Measurements from ENCODE around the gene LY6G6F. TPM values are rescaled to one million over a fixed set of nuclear protein-coding genes. Genes with fewer than 3 reads are reported as not detected.
A peak's percentile ranks its signal among the peaks of the same experiment; 100 is the strongest.

Gene LY6G6F
- total RNA-seq, 2 experiments from 2014 or later, result not detected

GRCh38 chr6:31710523-31711219 is 4.0 kb downstream of the LY6G6F start:
- H3K9me3 Mint-ChIP-seq, result no peaks in the 10 kb centered on the region
- H3K27me3 Mint-ChIP-seq, result no peaks in the 10 kb centered on the region
- no peak for DNase-seq
- peaks cover 16% of the 10 kb centered on the region for H3K4me1 Mint-ChIP-seq (ENCODE audit: low read depth)
- H3K27ac ChIP-seq (ENCODE audit: low read depth in 1 of 2, low read length in 2 of 2), result no peak overlapping the region
- peaks cover 14% of the 10 kb centered on the region for H3K4me1 ChIP-seq (ENCODE audit: insufficient read depth, low read length)
- H3K27ac Mint-ChIP-seq, result no peak overlapping the region
- no peak overlapping the region for H3K4me3 Mint-ChIP-seq
- no peaks in the 10 kb centered on the region for H3K9me3 ChIP-seq (ENCODE audit: control insufficient read depth in 1 of 2, insufficient read depth in 1 of 2, low read length in 2 of 2)
- no peaks in the 10 kb centered on the region for H3K27me3 ChIP-seq (ENCODE audit: control insufficient read depth in 1 of 2, insufficient read depth in 2 of 2, low read length in 2 of 2)
- POLR2A ChIA-PET, result interaction anchor here (0.7 to 1.9 kb wide), 2 partner anchors 119 to 121 kb away, joined by 3 to 6 read pairs; no protein-coding TSS in a partner anchor
- H3K36me3 ChIP-seq (ENCODE audit: insufficient read depth, low read length), result no peaks in the 10 kb centered on the region
- no peaks in the 10 kb centered on the region for H3K36me3 Mint-ChIP-seq (ENCODE audit: low read depth)
- CTCF ChIA-PET, result no interaction called here
- TF ChIP-seq, protein P1, sequence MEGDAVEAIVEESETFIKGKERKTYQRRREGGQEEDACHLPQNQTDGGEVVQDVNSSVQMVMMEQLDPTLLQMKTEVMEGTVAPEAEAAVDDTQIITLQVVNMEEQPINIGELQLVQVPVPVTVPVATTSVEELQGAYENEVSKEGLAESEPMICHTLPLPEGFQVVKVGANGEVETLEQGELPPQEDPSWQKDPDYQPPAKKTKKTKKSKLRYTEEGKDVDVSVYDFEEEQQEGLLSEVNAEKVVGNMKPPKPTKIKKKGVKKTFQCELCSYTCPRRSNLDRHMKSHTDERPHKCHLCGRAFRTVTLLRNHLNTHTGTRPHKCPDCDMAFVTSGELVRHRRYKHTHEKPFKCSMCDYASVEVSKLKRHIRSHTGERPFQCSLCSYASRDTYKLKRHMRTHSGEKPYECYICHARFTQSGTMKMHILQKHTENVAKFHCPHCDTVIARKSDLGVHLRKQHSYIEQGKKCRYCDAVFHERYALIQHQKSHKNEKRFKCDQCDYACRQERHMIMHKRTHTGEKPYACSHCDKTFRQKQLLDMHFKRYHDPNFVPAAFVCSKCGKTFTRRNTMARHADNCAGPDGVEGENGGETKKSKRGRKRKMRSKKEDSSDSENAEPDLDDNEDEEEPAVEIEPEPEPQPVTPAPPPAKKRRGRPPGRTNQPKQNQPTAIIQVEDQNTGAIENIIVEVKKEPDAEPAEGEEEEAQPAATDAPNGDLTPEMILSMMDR (IDR thresholded peaks at IDR 0.05), result no peak
- H3K4me3 ChIP-seq (ENCODE audit: low read length), result no peak overlapping the region
- intact Hi-C loops (cut with DNase I, micrococcal nuclease), result no loop called here
- ATAC-seq (ENCODE audit: poor library complexity), result no peak

DNA sequence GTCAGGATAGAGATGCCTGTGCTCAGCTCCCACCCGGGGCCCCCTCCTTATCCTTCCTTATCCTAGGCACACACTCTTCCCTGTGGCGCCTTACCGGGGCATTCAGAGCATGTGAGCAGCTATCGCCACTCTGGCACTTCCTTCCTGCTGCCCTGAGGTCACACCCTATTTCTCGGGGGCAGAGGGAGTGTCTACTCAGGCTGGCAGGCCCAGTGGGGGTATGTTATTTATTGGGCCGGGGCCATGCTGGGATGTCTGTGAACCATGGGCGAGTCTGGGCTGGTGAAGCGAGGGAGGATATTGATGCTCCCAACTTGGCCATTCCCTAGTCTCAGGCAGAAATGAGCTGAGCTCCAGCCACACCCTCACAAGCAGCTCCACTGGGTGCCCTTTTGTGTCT is 4.6 kb downstream of the LY6G6F start:
- Histone ChIP-seq H3K4me1 (ENCODE audit: insufficient read depth, low read length) (peaks cover 14% of the 10 kb centered on the region), H3K27ac (ENCODE audit: low read depth in 1 of 2, low read length in 2 of 2) (no peak overlapping the region), H3K27me3 (ENCODE audit: control insufficient read depth in 1 of 2, insufficient read depth in 2 of 2, low read length in 2 of 2) (no peaks in the 10 kb centered on the region), H3K4me3 (ENCODE audit: low read length) (no peak overlapping the region), H3K9me3 (ENCODE audit: control insufficient read depth in 1 of 2, insufficient read depth in 1 of 2, low read length in 2 of 2) (no peaks in the 10 kb centered on the region), H3K36me3 (ENCODE audit: insufficient read depth, low read length) (no peaks in the 10 kb centered on the region)
- DNase-seq (no peak), ATAC-seq (ENCODE audit: poor library complexity) (no peak)
- TF ChIP-seq, protein P1 (IDR thresholded peaks at IDR 0.05), result no peak
- Mint-ChIP-seq H3K27ac (no peak overlapping the region), H3K4me3 (no peak overlapping the region), H3K9me3 (no peaks in the 10 kb centered on the region), H3K36me3 (ENCODE audit: low read depth) (no peaks in the 10 kb centered on the region), H3K27me3 (no peaks in the 10 kb centered on the region), H3K4me1 (ENCODE audit: low read depth) (peaks cover 16% of the 10 kb centered on the region)
- ChIA-PET POLR2A (interaction anchor here (0.7 to 1.9 kb wide), 4 partner anchors 8 to 120 kb away, joined by 3 to 7 read pairs (median 5); partner anchors contain the start of genes ABHD16A and LSM2), CTCF (interaction anchor here (1.6 kb wide), 1 partner anchor 59 kb away, joined by 5 read pairs; no protein-coding TSS in a partner anchor)
- intact Hi-C loops (cut with DNase I, micrococcal nuclease), result no loop called here

DNA sequence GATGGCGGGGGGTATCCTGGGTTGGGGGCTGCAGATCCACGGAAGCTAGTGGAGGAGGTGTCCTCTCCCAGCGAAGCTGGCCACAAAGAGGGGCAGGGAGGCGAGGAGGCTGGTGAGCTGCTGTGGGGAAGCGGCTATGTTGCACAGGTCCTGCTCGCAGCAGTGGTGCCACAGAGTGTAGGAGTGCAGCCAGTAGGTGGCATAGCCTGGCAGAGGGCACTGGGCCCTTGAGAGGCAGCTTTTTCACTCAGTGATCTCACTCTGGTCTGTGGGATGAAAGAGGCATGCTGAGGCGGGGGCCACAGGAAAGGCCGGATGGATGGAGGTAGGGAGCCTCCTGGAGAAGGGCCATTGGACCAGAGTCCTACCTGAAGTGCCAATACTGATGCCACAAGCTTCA is 5.6 kb downstream of the LY6G6F start:
- intact Hi-C loops (cut with DNase I, micrococcal nuclease), result no loop called here
- H3K36me3 ChIP-seq (ENCODE audit: insufficient read depth, low read length), result no peaks in the 10 kb centered on the region
- no peak overlapping the region for H3K27ac ChIP-seq (ENCODE audit: low read depth in 1 of 2, low read length in 2 of 2)
- ATAC-seq (ENCODE audit: poor library complexity) (peak; percentile 49), DNase-seq (peak in 6 of 14 experiments; percentile 15 to 55 (median 31))
- ChIA-PET CTCF (interaction anchor here (0.5 to 1.6 kb wide), 4 partner anchors 26 to 145 kb away, joined by 3 to 5 read pairs (median 4); no protein-coding TSS in a partner anchor), POLR2A (interaction anchor here (1.2 to 1.9 kb wide), 4 partner anchors 9 to 118 kb away, joined by 3 to 7 read pairs (median 5); partner anchors contain the start of genes ABHD16A and LSM2)
- TF ChIP-seq, protein P1 (IDR thresholded peaks at IDR 0.05), result no peak
- Mint-ChIP-seq H3K27ac (no peak overlapping the region), H3K4me1 (ENCODE audit: low read depth) (peaks cover 16% of the 10 kb centered on the region), H3K36me3 (ENCODE audit: low read depth) (no peaks in the 10 kb centered on the region), H3K9me3 (no peaks in the 10 kb centered on the region), H3K27me3 (no peaks in the 10 kb centered on the region), H3K4me3 (no peak overlapping the region)
- H3K27me3 ChIP-seq (ENCODE audit: control insufficient read depth in 1 of 2, insufficient read depth in 2 of 2, low read length in 2 of 2), result no peaks in the 10 kb centered on the region
- peaks cover 14% of the 10 kb centered on the region for H3K4me1 ChIP-seq (ENCODE audit: insufficient read depth, low read length)
- H3K9me3 ChIP-seq (ENCODE audit: control insufficient read depth in 1 of 2, insufficient read depth in 1 of 2, low read length in 2 of 2), result no peaks in the 10 kb centered on the region
- no peak overlapping the region for H3K4me3 ChIP-seq (ENCODE audit: low read length)

All from CD4-positive, alpha-beta T cell (primary cell).